ENCODE results near the gene ZNF593.

The ZNF593 gene

DNA sequence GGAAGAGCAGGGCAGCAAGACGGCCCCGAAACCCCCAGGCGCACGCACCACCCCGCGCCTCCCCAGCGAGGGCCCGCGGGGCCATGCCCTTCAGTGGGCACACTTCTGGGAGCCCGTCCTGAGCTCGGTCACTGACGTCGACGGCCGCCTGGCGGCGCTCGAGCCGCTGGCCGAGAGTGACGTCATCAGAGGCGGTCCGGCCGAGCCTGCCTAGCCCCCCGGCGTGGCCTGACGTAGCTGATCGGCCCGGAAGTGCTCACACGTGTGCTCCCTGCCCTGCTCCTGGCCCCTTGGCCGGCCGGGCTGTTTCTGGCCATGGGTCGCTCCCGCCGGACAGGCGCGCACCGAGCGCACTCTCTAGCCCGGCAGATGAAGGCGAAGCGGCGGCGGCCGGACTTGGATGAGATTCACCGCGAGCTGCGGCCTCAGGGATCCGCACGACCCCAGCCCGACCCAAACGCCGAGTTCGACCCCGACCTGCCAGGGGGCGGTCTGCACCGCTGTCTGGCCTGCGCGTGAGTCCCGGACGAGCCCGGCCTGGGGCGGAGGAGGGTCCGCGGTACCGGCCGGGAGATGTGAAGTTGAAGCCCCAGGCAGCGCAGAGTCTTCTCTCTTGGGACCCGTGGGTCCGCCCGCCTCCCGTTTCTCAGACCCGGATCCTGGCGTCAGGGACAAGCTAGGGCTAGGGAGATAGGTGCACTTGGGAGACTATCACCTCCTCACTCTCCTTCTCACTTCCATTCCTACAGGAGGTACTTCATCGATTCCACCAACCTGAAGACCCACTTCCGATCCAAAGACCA lies at the start of gene ZNF593:
Gene ZNF593 (plus strand): TSS at position 240 of the 803 bp plus-strand sequence. CDS start 76 bp downstream, at position 316.
- peak; percentile 83 for DNase-seq (ENCODE audit: low read depth)

- DNase-seq (ENCODE audit: low read depth): no peak
These were observed 47.6 kb upstream of the ZNF593 start for GRCh38 chr1:26121854-26122773.

DNA sequence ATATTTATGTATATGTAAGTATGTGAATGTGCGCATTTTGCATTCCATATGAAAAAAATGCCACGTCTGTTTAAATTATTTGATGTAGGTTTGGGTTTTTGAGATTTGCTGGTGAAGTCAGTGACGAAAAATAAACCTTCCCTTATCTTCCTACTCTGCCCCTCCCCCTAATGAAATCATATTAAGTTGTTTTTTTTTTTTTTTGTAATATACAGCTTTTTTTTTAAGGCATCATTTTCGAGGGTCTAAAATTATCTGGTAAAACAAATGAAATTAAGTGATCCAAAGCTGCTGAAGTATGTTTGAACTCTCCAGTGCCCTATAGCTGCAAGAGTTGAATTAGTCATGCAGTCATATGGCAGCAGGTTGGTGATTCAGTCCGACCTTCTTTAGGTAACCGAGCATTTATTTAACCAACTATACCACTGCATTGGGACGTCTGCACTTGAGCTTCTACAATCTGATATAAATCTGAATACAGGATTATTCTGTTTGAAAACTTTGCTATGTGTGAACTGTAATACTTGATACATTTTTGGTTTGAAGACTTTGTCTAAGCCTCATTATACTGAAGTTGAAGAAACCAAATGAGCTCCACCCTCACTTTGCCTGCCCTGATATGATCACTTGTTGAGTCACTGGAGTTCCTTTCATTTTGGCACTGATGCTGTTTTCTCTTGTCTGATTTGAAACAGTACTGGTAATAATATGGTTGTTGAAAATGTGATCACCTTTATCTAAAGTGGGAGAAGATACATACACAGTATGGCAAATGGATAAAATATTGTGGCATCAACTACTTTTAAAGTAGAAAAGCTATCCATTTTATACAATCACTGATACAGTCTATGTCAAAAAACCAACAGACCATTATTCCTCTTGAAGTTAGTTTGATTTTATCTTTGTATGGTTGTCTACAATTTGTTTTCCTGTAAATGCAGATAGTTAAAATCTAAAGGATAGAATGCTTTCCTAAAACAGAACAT lies 46.4 kb upstream of the ZNF593 start:
- no peak for DNase-seq (ENCODE audit: low read depth)

DNA sequence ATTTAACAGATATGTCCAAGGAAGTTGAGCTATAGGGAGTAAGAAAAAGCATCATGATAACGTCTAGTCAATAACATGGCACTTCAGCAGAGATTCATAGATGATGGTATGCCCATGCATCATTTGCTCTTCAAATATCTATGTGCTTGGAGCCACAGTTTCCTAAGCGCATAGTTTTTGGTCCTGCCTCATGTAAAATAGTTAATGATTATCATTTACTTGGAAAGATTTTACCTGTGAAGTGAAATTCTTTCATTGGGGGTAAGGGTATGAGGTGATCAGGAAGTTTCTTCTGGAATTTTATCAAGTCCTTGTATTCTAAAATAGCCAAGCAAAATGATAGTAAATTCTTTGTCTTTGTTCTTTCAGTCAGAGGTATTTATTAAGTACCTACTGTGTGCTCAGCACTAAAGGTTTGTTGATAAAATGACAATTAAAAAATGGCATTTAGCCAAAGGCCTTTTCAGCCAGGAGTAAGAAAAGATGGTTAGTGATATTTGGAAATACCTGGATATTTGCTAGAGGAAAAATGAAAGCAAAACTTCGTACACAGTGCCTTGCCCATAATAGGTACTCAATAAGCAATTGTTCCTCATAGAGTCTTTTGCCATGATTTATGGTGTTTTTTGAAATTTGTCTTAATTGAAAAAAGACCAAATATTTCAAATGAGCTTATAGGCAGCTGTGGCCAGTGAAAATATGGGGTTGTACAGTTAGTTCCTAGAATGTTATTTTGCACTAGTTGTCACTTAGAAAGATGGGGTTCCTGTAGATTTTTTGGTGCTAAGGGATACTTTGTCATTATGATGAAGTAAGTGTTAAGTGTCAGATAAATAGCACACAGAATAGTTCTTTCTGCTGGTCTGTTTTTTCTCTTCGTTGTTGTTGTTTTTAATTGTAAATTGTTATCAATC lies 45.0 kb upstream of the ZNF593 start:
- DNase-seq (ENCODE audit: low read depth): no peak

DNA sequence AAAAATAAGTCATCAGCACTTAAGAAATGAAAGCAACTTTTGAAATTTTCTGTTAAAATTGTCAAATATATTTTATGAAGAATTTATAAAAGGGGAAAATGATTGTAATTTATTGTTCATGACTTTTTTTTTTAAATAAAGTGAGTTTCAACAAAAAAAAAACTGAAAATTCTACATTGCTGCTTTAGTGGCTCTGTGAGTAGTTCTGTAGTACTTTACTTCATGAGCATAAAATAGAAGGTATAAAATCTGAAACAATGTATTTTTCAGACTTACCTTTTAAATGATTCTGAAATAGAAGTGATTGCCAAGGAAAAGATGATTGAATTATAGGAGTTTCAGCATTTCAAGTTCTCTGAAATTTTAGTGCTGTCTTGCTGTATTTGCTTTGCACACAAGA lies 44.3 kb upstream of the ZNF593 start:
- DNase-seq (ENCODE audit: low read depth): no peak

- no peak for DNase-seq (ENCODE audit: low read depth)
These were observed 43.8 kb upstream of the ZNF593 start for GRCh38 chr1:26125946-26126320.

GRCh38 chr1:26126321-26127084 lies 43.2 kb upstream of the ZNF593 start:
- DNase-seq (ENCODE audit: low read depth): peak; percentile 15

GRCh38 chr1:26127235-26128163 lies 42.2 kb upstream of the ZNF593 start:
- no peak for DNase-seq (ENCODE audit: low read depth)

- no peak for DNase-seq (ENCODE audit: low read depth)
These were observed 39.9 kb upstream of the ZNF593 start for GRCh38 chr1:26129778-26130177.

GRCh38 chr1:26130695-26131094 lies 39.0 kb upstream of the ZNF593 start:
- DNase-seq (ENCODE audit: low read depth): no peak

GRCh38 chr1:26132128-26132833 lies 37.4 kb upstream of the ZNF593 start:
- no peak for DNase-seq (ENCODE audit: low read depth)

- DNase-seq (ENCODE audit: low read depth): no peak
These were observed 36.9 kb upstream of the ZNF593 start for GRCh38 chr1:26132834-26133167.

DNA sequence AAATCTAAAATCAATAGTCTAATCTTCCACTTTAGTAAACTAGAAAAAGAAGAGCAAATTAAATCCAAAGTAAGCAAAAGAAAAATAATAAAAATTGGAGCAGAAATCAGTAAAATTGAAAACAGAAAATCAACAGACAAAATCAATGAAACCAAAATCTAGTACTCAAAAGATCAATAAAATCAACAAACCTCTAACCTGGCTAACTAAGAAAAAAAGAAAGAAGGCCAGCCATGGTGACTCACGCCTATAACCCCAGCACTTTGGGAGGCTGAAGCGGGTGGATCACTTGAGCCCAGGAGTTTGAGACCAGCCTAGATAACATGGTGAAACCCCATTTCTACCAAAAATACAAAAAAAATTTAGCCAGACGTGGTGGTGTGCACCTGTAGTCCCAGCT lies 35.2 kb upstream of the ZNF593 start:
- DNase-seq (ENCODE audit: low read depth): no peak

GRCh38 chr1:26138974-26139558 lies 30.6 kb upstream of the ZNF593 start:
- no peak for DNase-seq (ENCODE audit: low read depth)

DNA sequence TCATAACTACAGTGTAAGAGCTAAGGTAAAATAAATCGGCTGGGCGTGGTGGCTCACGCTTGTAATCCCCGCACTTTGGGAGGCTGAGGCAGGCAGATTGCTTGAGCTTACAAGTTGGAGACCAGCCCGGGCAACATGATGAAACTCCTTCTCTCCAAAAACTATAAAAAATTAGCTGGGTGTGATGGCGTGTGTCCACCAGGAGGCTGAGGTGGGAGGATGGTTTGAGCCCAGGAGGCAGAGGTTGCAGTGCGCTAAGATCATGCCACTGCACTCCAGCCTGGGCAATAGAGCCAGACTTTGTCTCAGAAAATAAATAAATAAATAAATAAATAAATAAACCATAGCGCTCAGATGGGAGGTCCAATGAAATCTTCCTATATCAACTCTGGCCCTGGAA lies 27.5 kb upstream of the ZNF593 start:
- DNase-seq (ENCODE audit: low read depth): no peak

GRCh38 chr1:26145041-26145959 lies 24.4 kb upstream of the ZNF593 start:
- DNase-seq (ENCODE audit: low read depth): peak; percentile 72

GRCh38 chr1:26145960-26146294 lies 23.8 kb upstream of the ZNF593 start:
- DNase-seq (ENCODE audit: low read depth): no peak

Data from activated T-helper 9 cell treated with anti-CD3 and anti-CD28 coated beads, Interleukin-2, amount 50 U/mL, for 16 hours (primary cell).